Stomach smooth muscle (tissue), 2 donors: ENCODE measurements around the gene ZNF200.
"Not testable (repeated sequence)": the region's sequence is repeated elsewhere in the genome, so short reads cannot be mapped to it uniquely, and the experiment has no call there.

ENCODE experiments used
- H3K27ac ChIP-seq: one replicate; pipeline ENCODE4 v1.7.0; 2013; ENCODE audit warnings: mild to moderate bottlenecking, low read length, inconsistent platforms
- H3K27me3 ChIP-seq, 2 donors: one replicate each; pipeline ENCODE4 v1.7.0; 2013; ENCODE audit warnings: low read length in 2 of 2; ENCODE audit not compliant: insufficient read depth in 2 of 2, control insufficient read depth in 1 of 2
- H3K36me3 ChIP-seq, 2 donors: one replicate each; pipeline ENCODE4 v1.7.0; 2013; ENCODE audit warnings: low read length in 2 of 2; ENCODE audit not compliant: control insufficient read depth in 2 of 2, insufficient read depth in 2 of 2
- H3K4me1 ChIP-seq: one replicate; pipeline ENCODE4 v1.7.0; 2013; ENCODE audit warnings: low read length; ENCODE audit not compliant: control insufficient read depth, insufficient read depth
- H3K4me3 ChIP-seq, 2 donors: one replicate each; pipeline ENCODE4 v1.7.0; 2013; ENCODE audit warnings: low read length in 2 of 2
- H3K9ac ChIP-seq, 2 donors: one replicate each; pipeline ENCODE4 v1.7.0; 2013; ENCODE audit warnings: low read length in 2 of 2, mild to moderate bottlenecking in 1 of 2
- H3K9me3 ChIP-seq, 2 donors: one replicate each; pipeline ENCODE4 v1.7.0; 2013; ENCODE audit warnings: low read length in 2 of 2; ENCODE audit not compliant: control insufficient read depth in 2 of 2
- donor health status: healthy.
- donor health status: Pancreatic carcinoma.

The ZNF200 gene

DNA sequence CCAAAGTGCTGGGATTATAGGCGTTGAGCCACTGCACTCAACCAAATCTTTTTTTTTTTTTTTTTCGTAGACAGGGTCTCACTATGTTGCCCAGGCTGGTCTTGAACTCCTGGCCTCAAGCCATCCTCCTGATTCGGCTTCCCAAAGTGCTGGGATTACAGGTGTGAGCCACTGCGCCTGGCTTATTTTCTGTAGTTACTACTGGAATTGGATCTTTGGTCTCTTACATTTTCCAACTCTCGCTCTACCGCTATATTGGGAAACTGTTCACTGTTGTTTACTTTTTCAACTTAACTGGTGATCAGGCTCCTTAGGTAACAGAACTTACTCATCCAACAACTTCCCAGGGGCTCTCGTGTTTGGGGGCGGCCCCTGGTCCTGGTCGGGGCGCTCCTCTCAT, 14.1 kb downstream of the ZNF200 start:
- H3K4me3 ChIP-seq, result no peak overlapping the region
- H3K9ac ChIP-seq, result no peak overlapping the region
- H3K9me3 ChIP-seq, result peaks cover 30 to 52% of the 10 kb centered on the region in 2 donors

GRCh38 chr16:3216263-3216640, 18.7 kb downstream of the ZNF200 start:
- Histone ChIP-seq H3K27ac (no peak overlapping the region), H3K4me3 (no peak overlapping the region), H3K9ac (no peak overlapping the region), H3K36me3 (no peaks in the 10 kb centered on the region), H3K27me3 (no peaks in the 10 kb centered on the region), H3K4me1 (no peaks in the 10 kb centered on the region), H3K9me3 (peaks cover 4 to 14% of the 10 kb centered on the region in 2 donors)

More for the DNA sequence above, 14.1 kb downstream of the ZNF200 start:
- Histone ChIP-seq H3K36me3 (peaks cover 21 to 26% of the 10 kb centered on the region in 2 donors), H3K27me3 (no peaks in the 10 kb centered on the region), H3K4me1 (no peaks in the 10 kb centered on the region), H3K27ac (no peak overlapping the region)

GRCh38 chr16:3215601-3216262, 19.2 kb downstream of the ZNF200 start:
- Histone ChIP-seq H3K9ac (no peak overlapping the region), H3K9me3 (peaks cover 4 to 8% of the 10 kb centered on the region in 2 donors), H3K4me3 (no peak overlapping the region), H3K36me3 (no peaks in the 10 kb centered on the region), H3K27ac (no peak overlapping the region), H3K4me1 (no peaks in the 10 kb centered on the region), H3K27me3 (no peaks in the 10 kb centered on the region)

- no peak overlapping the region for H3K9ac ChIP-seq
- H3K4me3 ChIP-seq, result no peak overlapping the region
- H3K27ac ChIP-seq, result no peak overlapping the region
- no peaks in the 10 kb centered on the region for H3K27me3 ChIP-seq
- H3K36me3 ChIP-seq, result no peaks in the 10 kb centered on the region
- H3K9me3 ChIP-seq, result peaks cover 4 to 8% of the 10 kb centered on the region in 2 donors
- H3K4me1 ChIP-seq, result no peaks in the 10 kb centered on the region
Measured at GRCh38 chr16:3214904-3215600, 19.9 kb downstream of the ZNF200 start.

- peaks cover 2 to 4% of the 10 kb centered on the region in 2 donors for H3K9me3 ChIP-seq
- H3K27ac ChIP-seq, result no peak overlapping the region
- H3K4me3 ChIP-seq, result no peak overlapping the region
- no peak overlapping the region for H3K9ac ChIP-seq
- no peaks in the 10 kb centered on the region for H3K27me3 ChIP-seq
- H3K4me1 ChIP-seq, result no peaks in the 10 kb centered on the region
- no peaks in the 10 kb centered on the region for H3K36me3 ChIP-seq
Measured at GRCh38 chr16:3212567-3212966, 22.4 kb downstream of the ZNF200 start.

DNA sequence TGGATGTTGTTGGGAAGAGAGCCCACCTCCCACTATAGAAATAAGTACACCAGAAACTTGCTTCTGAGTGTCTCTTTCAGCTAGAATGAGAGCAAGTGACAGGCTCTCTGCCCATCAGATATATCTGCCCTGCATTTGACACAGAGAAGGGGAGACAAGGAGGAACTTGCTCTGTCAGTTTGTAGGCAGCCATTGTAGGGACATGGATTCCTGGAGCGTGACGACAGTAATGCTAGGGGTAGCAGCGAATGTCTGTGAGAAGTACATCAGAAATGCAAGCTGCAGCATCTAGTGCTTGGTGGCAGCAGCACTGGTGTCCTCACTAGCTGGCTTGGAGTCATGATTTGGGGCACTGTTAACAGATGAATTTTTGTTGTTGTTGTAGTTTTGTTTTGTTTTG, 23.0 kb downstream of the ZNF200 start:
- Histone ChIP-seq H3K9me3 (peaks cover 2 to 4% of the 10 kb centered on the region in 2 donors), H3K4me3 (no peak overlapping the region), H3K4me1 (no peaks in the 10 kb centered on the region), H3K9ac (no peak overlapping the region), H3K36me3 (no peaks in the 10 kb centered on the region), H3K27ac (no peak overlapping the region), H3K27me3 (no peaks in the 10 kb centered on the region)

GRCh38 chr16:3207086-3207953, 27.6 kb downstream of the ZNF200 start:
- H3K36me3 ChIP-seq, result no peaks in the 10 kb centered on the region
- no peak overlapping the region for H3K4me3 ChIP-seq
- peaks cover 0 to 4% of the 10 kb centered on the region in 2 donors for H3K27me3 ChIP-seq
- H3K9ac ChIP-seq, result no peak overlapping the region
- no peaks in the 10 kb centered on the region for H3K4me1 ChIP-seq
- H3K27ac ChIP-seq, result no peak overlapping the region
- H3K9me3 ChIP-seq, result peaks cover 7 to 12% of the 10 kb centered on the region in 2 donors

DNA sequence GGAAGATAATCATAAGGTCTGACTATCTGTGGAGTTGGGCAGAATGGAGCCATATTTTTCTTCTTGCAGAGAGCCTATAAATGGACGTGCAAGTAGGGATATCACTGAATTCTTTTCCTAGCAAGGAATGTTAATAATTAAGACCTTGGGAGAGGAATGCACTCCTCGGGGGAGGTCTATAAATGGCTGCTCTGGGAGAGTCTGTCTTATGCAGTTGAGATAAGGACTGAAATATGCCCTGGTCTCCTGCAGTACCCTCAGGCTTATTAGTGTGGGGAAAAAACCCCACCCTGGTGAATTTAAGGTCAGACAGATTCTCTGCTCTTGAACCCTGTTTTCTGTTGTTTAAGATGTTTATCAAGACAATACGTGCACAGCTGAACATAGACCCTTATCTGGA, 29.0 kb downstream of the ZNF200 start:
- H3K36me3 ChIP-seq, H3K9ac ChIP-seq, H3K27ac ChIP-seq, H3K27me3 ChIP-seq, H3K4me1 ChIP-seq, H3K4me3 ChIP-seq: not testable (repeated sequence)
- peaks cover 7 to 12% of the 10 kb centered on the region in 2 donors for H3K9me3 ChIP-seq

- H3K4me1 ChIP-seq, result no peaks in the 10 kb centered on the region
- H3K9me3 ChIP-seq, result peaks cover 7 to 12% of the 10 kb centered on the region in 2 donors
- H3K4me3 ChIP-seq, result no peak overlapping the region
- H3K9ac ChIP-seq, result no peak overlapping the region
- H3K27ac ChIP-seq, result no peak overlapping the region
- H3K27me3 ChIP-seq, result peaks cover 4 to 12% of the 10 kb centered on the region in 2 donors
- no peaks in the 10 kb centered on the region for H3K36me3 ChIP-seq
Measured at GRCh38 chr16:3202903-3203539, 31.9 kb downstream of the ZNF200 start.

GRCh38 chr16:3198334-3199072, 36.5 kb downstream of the ZNF200 start:
- Histone ChIP-seq H3K9me3 (no peaks in the 10 kb centered on the region), H3K9ac (no peak overlapping the region), H3K4me3 (no peak overlapping the region), H3K27me3 (peaks cover 28 to 29% of the 10 kb centered on the region in 2 donors), H3K36me3 (no peaks in the 10 kb centered on the region), H3K27ac (no peak overlapping the region), H3K4me1 (no peaks in the 10 kb centered on the region)
